NCI-H345 (cell line): ENCODE measurements around the gene BRD1.
A peak's percentile ranks its signal among the peaks of the same experiment; 100 is the strongest.
"Not testable (repeated sequence)": the region's sequence is repeated elsewhere in the genome, so short reads cannot be mapped to it uniquely, and the experiment has no call there.

Experiments
- DNase-seq: peaks from one replicate; lab custom pipeline; 2025; lab: John Stamatoyannopoulos, UW

BRD1 gene

DNA sequence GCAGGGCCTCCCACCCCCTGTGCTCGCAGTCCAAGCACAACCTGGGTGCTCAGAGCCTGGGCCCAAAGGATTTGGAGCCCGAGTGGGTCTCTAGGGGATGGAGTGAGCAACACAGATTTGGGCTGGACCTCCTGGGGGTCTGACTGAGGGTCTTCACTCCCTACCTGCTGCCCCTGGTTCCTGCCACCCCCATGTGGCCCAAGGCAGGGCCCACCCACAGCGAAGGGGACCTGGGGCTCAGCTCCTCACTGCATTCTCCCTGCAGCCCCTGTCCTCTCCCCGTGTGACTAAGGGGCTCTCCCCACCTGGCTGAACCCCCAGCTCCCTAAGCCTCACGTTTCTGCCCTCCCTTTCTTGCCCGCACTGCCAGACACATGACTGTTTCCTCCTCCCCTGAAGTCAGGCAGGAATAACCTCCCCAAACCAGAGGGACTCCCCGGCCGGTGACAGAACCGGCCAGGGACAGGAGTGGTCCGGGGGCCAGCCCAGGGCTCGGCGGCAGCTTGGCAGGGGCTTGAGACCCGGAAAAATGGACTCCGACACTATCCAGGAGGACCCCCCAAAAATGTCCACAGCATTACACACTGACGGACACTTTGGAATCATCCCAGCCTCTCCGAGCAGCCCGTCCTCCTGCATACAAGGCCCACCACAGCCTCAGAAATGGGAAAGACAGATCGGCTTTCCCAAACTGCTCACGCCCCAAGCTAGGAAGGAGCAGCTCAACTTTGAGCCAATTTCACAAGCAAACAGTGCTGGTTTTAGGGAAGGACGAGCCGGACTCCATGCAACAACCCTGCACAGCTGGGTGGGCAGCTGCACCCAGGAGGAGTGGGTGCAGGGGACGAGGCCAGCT, 57.8 kb downstream of the BRD1 start:
- no peak for DNase-seq

DNA sequence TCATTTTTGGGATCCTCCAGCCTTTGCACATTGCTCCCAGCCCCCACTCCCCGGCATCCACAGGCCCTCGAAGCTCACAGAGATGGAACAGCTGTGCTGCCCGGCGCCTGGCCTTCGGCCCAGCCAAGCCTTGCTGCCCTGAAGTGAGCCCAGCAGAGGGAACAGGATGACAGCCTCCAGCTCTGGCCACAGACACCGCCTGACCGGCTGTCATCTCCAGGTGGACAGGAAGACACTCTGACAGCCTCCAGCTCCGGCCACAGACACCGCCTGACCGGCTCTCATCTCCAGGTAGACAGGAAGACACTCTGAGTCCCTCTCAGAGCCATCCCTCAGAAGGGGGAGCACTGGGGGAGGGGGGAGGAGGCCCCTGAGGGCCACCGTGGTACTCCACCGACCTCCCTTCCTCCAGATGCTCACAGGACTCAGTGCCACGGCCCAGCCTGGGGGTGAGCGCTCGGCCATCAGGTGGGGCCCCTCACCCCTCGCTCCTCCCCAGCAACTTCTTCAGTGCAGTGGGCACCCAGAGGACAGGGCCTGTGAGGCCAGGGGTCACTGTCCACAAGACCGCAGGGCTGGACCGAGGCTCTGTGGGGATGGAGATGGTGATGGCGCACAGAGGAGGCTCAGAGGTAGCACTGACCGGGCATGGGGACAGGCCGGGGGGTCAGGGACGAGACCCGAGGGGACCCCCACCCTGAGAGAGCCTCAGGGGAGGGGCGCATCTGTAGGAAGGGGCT, 58.6 kb downstream of the BRD1 start:
- DNase-seq: no peak

DNA sequence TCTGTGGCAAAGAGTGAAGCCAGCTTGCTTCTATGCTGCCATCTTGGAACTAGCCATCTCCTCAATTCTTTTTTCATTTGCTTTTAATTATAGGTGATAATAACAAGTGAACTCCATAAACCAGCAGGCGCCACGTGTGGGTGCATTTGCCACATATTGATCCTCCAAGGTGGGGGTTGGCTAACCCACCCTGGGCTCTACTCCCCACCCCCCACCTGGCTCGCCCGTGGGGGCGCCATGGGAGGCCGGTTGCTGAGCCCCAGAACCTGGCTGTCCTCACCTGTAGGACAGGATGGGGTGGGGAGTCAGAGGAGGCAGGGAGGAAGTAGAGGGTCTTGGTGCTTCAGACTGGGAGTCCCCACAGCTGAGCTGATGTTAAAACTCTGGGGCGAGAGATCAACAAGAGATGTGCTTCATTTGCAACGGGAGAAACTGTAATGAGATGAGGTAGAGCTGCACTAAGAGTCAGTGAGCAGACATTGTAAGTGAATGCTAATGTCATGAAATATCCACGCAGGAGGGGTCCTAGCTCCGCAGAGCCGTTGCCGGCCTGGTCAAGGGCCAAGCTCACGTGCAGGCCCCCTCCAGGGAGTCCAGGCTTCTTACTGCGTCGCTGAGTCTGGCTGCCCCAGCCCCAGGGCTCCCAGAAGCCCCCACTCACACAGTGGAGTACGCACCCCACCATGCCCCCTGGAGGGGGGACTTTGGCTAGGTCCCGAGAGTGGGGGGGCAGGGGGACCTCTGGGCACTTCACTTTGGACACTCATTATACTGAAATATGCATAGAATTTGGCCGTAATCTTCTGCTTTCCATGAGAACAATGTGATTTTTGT, 59.4 kb downstream of the BRD1 start:
- no peak for DNase-seq

DNA sequence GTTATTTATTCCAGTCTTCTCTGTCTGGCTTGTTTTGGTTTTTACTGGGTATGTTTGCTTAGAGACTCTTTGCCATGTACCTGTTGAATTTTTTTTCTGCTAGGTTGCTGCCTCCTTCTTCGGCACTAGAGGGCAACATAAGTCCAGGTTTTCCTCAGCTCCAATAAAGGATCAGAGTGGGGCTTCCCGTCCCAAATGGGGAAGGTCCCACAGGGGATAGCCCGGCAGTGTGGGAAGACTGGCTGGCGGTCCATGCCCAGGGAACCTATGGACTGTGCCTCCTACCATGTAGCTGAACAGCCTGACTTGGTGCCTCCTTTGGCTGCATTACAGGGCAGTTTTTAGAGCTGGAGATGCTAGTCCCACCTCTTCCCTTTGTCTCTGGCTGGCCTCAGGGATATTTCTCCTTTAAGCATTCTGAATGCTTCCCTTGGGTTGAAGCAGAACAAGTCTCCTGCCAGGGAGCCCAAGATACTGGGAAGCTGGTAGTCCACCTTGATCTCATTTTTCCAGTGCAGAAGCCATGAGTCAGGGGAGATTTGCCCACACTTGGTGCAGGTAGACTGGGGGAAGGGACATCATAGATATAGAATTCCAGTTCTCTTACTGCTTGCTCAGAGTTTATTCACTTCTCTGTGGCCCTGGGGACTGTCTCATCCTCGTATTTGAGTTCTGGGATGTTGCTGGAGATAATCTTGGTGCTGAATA, 60.2 kb downstream of the BRD1 start:
- DNase-seq: peak; percentile 2

DNA sequence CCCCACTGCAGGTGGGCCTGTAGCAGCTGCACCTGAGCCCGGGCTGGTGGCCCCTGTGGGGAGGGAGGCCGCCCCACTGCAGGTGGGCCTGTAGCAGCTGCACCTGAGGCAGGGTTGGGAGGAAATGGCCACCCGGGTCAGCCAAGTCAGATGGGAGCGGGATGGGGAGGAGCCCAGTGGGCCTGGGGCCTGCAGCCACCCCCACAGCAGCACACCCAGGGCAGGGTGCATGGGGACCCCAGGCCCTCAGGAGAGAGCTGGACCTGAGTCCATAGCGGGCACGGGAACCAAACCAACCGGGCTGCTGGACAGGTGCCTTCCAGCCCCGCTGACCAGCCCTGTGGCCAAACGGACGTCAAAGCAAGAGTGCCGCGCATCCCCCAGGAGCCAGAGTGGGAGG, 61.7 kb downstream of the BRD1 start:
- DNase-seq: no peak

DNA sequence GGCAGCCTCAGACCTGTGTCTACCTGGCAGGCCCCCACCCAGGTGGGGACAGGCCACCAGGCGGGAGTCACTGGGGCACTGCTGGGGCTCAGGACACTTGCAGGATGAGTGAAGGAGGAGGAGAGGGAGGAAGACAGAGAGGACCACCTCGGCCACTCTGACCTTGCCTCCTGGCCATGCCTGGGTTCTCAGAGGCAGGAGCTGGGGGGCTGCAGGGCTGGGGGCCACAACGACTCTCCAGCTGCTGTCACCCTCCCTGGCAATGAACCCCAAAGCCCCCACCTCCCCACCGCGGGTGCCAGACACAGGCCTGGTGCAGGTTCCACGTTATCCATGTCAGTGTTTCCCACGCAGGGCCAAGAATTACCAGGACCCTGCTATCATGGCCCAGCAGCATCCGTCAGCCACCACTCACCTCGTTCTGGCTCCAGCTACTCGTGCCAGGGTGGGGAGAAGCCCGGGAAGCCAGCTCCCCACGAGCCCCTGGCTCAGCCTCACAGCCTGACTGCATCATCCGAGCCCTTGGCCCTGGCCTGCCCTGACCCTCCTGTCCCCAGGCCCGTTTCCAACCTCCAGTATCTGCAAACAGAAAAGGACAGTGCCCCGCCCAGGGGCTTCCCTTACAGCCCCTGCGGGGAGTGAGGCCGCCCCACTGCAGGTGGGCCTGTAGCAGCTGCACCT, 62.4 kb downstream of the BRD1 start:
- no peak for DNase-seq

DNA sequence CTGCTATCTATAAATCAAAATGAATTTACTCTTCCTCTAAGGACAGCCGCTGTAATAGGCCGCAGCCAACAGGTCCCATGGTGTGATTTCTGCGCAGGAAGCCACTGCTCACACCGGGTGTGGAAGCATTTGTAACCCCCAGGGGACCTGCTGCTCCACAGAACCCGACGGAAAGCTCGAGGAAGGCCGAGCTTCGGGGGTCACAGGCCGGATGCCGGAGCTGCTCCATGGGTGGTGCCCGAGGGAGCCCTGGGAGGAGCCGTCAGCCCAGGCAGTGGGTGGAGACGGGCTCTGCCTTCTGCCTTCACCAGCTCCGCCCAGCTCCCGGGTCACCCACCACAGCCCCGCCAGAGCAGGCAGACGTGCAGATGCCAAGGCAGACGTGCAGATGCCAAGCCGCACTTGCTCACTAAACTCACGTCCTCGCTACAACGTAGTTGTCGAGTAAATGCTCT, 63.5 kb downstream of the BRD1 start:
- DNase-seq: no peak

DNA sequence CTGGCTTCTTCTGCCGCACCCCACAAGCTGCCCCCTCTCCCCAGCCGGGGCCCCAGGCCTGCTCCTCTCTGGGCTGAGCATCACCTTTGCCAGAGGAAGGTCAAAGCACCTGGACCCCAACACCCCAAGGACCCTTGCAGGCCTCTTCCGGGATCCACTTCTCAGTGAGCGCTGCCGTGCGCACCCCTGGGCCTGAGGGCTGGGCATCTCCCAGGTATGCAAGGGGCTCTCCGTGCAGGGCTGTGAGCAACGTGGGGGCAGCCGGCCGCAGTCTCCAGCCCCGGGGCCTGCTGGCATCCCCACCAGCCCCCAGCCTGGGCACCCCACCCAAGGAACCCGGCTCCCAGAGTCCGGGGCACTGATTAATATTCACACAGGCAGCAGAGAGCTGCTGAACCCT, 64.0 kb downstream of the BRD1 start:
- no peak for DNase-seq

DNA sequence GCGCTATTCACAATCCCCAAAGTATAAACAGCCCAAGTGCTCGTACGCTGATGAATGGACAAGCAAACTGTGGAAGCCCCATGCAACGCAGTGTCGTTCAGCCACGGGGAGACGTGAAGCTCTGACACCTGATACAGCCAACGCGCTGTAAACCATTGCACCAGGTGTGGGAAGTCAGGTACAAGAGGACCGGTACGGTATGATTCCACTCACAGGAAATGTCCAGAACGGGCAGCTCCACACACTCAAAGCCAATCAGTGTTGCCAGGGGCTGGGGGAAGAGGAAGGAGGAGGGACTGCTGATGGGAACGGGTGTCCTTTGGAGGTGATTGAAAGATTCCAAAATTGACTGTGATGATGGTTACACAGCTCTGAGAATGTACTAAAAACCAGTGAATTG, 64.5 kb downstream of the BRD1 start:
- DNase-seq: peak; percentile 8

DNA sequence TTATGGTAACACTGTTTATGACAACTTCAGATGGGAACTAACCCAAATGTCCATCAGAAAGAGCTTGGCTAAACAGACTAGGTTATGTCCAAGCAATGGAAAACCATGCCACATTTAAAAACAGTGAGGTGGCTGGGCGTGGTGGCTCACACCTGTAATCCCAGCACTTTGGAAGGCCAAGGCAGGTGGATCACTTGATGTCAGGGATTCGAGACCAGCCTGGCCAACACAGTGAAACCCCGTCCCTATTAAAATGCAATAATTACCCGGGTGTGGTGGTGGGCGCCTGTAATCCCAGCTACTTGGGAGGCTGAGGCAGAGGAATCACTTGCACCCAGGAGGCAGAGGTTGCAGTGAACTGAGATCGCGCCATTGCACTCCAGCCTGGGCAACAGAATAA, 65.1 kb downstream of the BRD1 start:
- not testable (repeated sequence) for DNase-seq

DNA sequence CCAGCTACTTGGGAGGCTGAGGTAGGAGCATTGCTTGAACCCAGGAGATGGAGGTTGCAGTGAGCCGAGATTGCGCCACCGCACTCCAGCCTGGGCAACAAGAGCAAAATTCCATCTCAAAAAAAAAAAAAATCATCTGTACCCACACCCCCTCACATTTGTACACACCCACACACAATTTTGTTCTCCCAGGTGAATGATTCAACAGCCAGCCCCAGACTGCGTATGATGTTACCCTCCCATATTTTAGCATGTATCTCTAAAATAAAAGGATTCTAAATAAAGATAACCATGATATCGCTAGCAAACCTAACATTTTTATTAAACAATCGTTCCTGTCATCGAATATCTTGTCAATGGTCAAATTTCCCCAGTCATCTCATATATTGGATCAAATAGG, 65.8 kb downstream of the BRD1 start:
- no peak for DNase-seq

DNA sequence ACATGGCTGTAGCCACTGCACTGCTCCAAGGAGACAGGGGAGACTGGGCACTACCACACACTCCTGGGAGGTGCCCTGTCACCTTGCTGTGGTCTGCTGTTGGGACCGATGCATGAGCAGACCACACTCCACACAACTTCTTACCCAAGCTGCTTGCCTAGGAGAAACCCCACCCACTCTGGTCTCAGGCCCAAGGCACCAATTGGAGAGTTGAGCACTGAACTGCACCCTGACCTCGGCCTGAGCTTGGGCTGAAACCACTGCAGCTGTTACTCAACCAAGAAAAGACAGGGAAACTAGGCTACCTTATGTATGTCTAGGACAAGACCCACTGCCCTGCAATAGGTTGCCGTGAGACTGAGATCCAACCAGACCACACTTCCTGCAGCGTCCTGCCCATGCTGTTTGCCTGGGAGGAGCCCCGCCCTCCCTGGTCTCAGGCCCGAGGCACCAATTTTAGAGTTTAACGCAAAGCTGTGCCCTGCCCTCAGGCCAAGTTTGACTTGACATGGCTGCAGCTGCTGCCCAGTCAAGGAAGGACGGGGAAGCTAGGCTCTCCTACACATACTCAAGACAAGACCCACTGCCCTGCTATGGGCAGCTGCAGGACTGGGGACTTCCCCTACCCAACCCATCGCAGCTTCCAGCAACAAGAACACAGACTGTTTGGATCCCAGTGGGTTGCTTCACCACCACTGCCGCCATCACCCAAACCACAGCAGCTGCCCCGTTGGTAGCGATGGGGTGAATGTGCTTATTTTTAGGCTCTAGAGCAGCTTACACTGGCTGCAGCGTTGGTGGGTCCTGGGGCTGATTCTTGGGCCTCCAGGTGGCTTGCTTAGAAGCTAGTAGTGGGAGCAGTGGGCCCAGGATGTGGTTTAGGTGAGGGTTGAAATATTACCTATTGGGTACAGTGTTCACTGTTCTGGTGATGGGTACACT, 66.8 kb downstream of the BRD1 start:
- no peak for DNase-seq

DNA sequence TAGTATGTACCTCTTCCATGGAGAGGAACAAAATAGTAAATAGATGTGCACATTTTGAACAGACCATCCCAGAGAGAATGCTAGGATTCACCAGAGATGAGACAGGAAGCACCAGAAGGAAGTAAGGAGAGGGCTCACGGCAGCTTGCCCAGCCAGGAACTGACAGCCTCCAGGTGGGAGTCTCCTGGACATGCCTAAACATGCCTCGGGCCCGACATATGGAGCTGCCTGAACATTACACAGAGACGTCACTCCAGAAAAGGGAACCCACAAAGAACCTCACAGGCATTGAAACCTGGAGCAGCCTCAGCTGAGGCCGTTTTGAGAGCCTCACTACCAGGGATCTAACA, 67.4 kb downstream of the BRD1 start:
- DNase-seq: peak; percentile 61

DNA sequence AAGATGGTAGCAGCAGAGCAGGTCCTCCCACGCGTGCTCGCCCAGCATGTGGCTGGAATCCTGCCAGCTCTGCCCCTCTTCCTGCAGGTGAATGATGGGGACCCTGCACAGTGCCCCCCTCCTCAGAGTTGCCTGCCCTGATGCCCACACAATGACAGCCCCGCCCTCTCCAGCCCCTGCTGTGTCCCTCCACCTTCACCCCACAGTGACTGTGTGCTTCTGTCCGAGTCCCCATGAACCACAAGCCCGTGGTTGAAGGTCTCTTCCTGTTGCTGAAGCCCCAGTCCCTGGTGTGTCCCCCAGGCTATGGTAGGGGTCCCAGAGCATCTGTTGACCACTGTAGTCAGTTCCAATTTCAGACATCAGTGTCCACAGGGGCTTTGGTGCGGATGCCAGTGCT, 71.0 kb downstream of the BRD1 start:
- no peak for DNase-seq

DNA sequence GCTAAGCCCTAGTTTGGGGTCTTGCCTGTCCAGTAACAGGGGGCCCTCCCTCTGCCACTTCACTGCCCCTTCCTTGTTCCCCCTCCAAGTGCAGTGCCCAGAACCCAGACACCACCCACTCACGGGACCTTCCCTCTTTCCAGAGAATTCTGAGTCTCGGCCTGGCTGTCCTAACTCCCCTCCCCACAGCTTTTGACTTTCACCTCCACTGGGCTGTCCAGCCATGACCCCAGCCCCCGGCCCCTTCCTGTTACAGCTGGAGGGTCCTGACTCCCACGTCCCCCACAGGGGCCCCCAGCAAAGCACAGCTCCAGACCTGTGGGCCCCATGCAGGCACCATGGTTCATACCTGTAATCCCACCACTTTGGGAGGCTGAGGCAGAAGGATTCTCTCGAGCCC, 71.5 kb downstream of the BRD1 start:
- DNase-seq: no peak

DNA sequence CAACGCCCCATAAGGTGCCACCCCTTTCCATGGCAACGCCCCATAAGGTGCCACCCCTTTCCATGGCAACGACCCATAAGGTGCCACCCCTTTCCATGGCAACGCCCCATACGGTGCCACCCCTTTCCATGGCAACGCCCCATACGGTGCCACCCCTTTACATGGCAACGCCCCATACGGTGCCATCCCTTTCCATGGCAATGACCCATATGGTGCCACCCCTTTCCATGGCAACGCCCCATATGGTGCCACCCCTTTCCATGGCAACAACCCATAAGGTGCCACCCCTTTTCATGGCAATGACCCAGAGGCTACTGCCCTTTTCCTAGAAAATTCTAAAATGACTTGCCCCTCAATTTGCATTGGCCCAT, 72.1 kb downstream of the BRD1 start:
- DNase-seq: no peak

DNA sequence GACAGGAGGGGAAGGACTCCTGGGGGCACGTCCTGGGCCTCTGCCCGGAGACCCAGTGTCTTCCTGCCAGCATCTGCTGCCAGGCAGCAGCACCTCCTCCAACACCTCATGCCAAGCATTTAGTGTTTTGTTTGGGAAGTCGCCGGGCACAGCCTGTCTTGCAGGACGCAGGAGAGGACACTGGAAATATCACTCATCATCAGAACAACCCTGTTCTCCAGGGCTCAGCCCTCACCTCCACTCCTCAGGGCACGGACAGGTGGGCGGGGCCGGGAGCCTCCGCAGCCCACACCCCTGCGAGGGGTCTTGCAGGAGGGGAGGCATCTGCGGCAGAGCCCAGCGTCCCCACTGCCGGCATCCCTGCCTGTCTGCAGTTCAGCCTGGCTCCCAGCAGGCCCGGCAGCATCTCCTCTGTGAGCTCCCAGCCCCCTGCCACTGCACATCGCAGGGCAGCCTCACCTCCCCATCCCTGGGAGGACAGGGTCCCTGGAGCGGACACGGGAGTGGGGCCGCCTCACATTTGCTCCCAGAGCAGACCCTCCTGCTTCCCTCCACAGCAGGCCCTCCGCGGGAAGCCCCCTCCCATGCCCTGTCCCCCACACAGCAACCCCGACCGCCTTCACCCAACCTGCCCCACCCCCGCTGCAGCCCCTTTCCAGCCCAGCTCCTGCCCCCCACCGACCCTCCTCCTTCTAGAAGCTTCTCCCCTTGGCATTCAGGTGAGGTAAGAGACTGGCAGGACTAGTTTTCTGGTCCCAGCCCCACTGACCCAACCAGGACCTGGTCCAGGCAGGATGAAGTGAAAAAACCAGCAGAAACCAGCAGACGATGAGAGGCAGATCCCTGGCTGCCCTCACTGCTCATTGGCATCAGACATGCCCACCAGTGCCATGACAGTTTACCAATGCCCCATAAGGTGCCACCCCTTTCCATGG, 72.7 kb downstream of the BRD1 start:
- no peak for DNase-seq

DNA sequence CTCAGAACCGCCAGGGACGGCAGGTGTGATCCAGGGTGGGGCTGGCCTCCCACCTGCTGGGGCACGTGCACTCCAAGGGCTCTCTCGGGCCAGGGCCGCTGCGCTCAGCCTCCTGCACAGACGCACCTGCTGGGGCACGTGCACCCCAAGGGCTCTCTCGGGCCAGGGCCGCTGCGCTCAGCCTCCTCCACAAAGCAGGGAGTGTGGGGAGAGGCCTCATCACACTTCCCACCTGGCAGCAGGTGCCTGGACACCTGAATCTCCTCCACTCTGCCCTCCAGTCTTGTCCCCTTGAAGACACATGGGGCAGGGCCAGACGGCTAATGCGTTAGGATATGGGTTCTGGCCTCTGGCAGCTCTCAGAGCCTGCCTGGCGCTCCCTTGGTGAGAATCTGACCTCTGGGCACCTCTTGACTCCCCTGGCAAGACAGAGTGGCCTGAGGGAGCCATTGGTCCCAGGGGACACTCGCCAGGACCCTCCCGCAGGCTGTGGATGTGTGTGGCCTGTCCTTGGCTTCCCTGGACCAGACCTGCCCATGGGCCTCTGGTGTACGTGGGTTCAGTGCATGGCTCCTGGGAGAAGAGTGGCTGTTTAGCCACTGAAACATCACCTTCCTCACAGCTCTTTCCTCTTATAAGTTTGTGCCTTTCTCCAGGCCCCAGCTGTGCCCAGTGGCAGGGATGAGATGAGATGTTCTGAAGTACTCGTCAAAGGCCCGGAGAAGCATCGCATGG, 73.5 kb downstream of the BRD1 start:
- peak; percentile 73 for DNase-seq
